Measurements from ENCODE around the gene INSR.

GRCh38 chr19:7255631-7256030 is 38.6 kb downstream of the INSR start:
- TF ChIP-seq, protein P1, sequence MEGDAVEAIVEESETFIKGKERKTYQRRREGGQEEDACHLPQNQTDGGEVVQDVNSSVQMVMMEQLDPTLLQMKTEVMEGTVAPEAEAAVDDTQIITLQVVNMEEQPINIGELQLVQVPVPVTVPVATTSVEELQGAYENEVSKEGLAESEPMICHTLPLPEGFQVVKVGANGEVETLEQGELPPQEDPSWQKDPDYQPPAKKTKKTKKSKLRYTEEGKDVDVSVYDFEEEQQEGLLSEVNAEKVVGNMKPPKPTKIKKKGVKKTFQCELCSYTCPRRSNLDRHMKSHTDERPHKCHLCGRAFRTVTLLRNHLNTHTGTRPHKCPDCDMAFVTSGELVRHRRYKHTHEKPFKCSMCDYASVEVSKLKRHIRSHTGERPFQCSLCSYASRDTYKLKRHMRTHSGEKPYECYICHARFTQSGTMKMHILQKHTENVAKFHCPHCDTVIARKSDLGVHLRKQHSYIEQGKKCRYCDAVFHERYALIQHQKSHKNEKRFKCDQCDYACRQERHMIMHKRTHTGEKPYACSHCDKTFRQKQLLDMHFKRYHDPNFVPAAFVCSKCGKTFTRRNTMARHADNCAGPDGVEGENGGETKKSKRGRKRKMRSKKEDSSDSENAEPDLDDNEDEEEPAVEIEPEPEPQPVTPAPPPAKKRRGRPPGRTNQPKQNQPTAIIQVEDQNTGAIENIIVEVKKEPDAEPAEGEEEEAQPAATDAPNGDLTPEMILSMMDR (IDR thresholded peaks at IDR 0.05), result no peak
- no peak for TF ChIP-seq ZFX (IDR thresholded peaks at IDR 0.05; ENCODE audit: borderline replicate concordance)
